B cell (primary cell): ENCODE measurements around the gene LIMS3.
"Not testable (repeated sequence)": the region's sequence is repeated elsewhere in the genome, so short reads cannot be mapped to it uniquely, and the experiment has no call there.

ENCODE experiments used
- EZH2 ChIP-seq: IDR thresholded peaks from 2 replicates; pipeline ENCODE4 v1.6.1; 2012; ENCODE audit warnings: borderline replicate concordance, low read depth, mild to moderate bottlenecking, moderate library complexity, low read length; ENCODE audit not compliant: insufficient read depth, poor library complexity, severe bottlenecking
- TF ChIP-seq, protein P1 (sequence below): fragments of 200-600 bp; IDR thresholded peaks from one replicate; pipeline ENCODE4 v1.8.0; 2022; ENCODE audit warnings: antibody characterized with exemption, mild to moderate bottlenecking

DNA sequence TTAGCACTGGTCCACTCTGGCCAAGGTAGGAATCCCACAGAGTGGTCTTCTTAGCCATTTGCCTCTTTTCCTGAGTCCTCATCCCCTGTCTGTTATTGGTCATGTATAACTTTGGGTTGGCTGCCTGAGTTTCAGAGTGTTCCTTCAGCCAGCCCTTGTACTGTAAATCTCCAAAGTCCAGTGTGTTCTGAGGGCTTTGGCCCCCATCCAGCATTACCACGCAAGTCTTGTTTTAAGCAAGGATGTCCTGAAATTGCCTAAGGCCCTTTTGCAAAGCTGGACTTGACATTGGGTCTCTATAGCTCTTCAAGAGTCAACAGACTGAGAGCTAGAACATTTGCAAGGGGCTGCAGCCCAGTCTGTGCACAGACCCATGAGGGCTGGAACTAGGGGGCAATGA, 68.4 kb downstream of the LIMS3 start:
- TF ChIP-seq, protein P1, sequence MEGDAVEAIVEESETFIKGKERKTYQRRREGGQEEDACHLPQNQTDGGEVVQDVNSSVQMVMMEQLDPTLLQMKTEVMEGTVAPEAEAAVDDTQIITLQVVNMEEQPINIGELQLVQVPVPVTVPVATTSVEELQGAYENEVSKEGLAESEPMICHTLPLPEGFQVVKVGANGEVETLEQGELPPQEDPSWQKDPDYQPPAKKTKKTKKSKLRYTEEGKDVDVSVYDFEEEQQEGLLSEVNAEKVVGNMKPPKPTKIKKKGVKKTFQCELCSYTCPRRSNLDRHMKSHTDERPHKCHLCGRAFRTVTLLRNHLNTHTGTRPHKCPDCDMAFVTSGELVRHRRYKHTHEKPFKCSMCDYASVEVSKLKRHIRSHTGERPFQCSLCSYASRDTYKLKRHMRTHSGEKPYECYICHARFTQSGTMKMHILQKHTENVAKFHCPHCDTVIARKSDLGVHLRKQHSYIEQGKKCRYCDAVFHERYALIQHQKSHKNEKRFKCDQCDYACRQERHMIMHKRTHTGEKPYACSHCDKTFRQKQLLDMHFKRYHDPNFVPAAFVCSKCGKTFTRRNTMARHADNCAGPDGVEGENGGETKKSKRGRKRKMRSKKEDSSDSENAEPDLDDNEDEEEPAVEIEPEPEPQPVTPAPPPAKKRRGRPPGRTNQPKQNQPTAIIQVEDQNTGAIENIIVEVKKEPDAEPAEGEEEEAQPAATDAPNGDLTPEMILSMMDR, result not testable (repeated sequence)
- not testable (repeated sequence) for TF ChIP-seq EZH2
